Keratinocyte (primary cell): ENCODE data around the gene NUDT7. TPM values are rescaled to one million over a fixed set of nuclear protein-coding genes. Genes with fewer than 3 reads are reported as not detected.

ENCODE experiments used
- DNase-seq: peaks from one replicate; pipeline ENCODE4 v3.0.0-alpha.2; 2011; ENCODE audit warnings: low read depth, missing footprints, low spot score
- FAIRE-seq: peaks from 2 replicates; lab custom pipeline; 2011; peaks lifted over from hg19 to GRCh38; lab: Jason Lieb, UNC
- H2AFZ ChIP-seq: 2 replicates; pipeline ENCODE4 v1.6.0; 2012; ENCODE audit warnings: low read length, control low read depth, inconsistent platforms; ENCODE audit not compliant: control insufficient read depth
- H3K27ac ChIP-seq: 2 replicates; pipeline ENCODE4 v1.5.1; 2011; ENCODE audit warnings: low read length; ENCODE audit not compliant: control insufficient read depth, insufficient read depth
- H3K27me3 ChIP-seq: 3 replicates; pipeline ENCODE4 v1.6.0; 2011; ENCODE audit warnings: low read length; ENCODE audit not compliant: control insufficient read depth, insufficient read depth; ENCODE audit errors: extremely low read depth
- H3K36me3 ChIP-seq, 2 experiments: 2 replicates in 1 of 2; 3 replicates in 1 of 2; pipeline ENCODE4 v1.5.1; 2011; ENCODE audit warnings: low read length in 2 of 2, mild to moderate bottlenecking in 1 of 2; ENCODE audit not compliant: control insufficient read depth in 2 of 2, insufficient read depth in 2 of 2; ENCODE audit errors: extremely low read depth in 1 of 2
- H3K4me1 ChIP-seq: 3 replicates; pipeline ENCODE4 v1.5.1; 2011; ENCODE audit warnings: low read length; ENCODE audit not compliant: control insufficient read depth, insufficient read depth; ENCODE audit errors: extremely low read depth
- H3K4me2 ChIP-seq: 3 replicates; pipeline ENCODE4 v1.6.0; 2011; ENCODE audit warnings: low read depth, low read length; ENCODE audit not compliant: control insufficient read depth, insufficient read depth; ENCODE audit errors: extremely low read depth
- H3K4me3 ChIP-seq, 3 experiments: fragments of 200-600 bp in 1 of 3; sonication (generic) in 1 of 3; 2 replicates in 2 of 3; 3 replicates in 1 of 3; pipeline ENCODE4 v1.5.1; 2011 to 2016; ENCODE audit warnings: low read length in 3 of 3, mild to moderate bottlenecking in 3 of 3, control low read depth in 2 of 3, inconsistent platforms in 1 of 3, low read depth in 1 of 3, mixed read lengths in 1 of 3, mixed run types in 1 of 3, moderate library complexity in 1 of 3; ENCODE audit not compliant: control insufficient read depth in 2 of 3, insufficient read depth in 2 of 3; ENCODE audit errors: extremely low read depth in 1 of 3
- H3K79me2 ChIP-seq: 2 replicates; pipeline ENCODE4 v1.6.0; 2012; ENCODE audit warnings: low read length; ENCODE audit not compliant: control insufficient read depth, insufficient read depth
- H3K9ac ChIP-seq: 3 replicates; pipeline ENCODE4 v1.6.0; 2011; ENCODE audit warnings: low read length; ENCODE audit not compliant: control insufficient read depth, insufficient read depth; ENCODE audit errors: extremely low read depth
- H3K9me1 ChIP-seq: 3 replicates; pipeline ENCODE4 v1.6.0; 2011; ENCODE audit warnings: low read length; ENCODE audit not compliant: control insufficient read depth, insufficient read depth; ENCODE audit errors: extremely low read depth
- H3K9me3 ChIP-seq: 2 replicates; pipeline ENCODE4 v1.5.1; 2012; ENCODE audit warnings: low read depth, low read length; ENCODE audit not compliant: control insufficient read depth
- H4K20me1 ChIP-seq: 3 replicates; pipeline ENCODE4 v1.6.0; 2011; ENCODE audit warnings: low read length; ENCODE audit not compliant: control insufficient read depth, insufficient read depth; ENCODE audit errors: extremely low read depth
- CTCF ChIP-seq, 3 experiments: IDR thresholded peaks in 1 of 3; conservative IDR thresholded peaks in 1 of 3; optimal IDR thresholded peaks in 1 of 3; 2 replicates in 2 of 3; 3 replicates in 1 of 3; pipeline versions ENCODE3 to v1.5.1; 2011; ENCODE audit warnings: low read length in 3 of 3, mild to moderate bottlenecking in 3 of 3, moderate library complexity in 2 of 3, control low read depth in 1 of 3, inconsistent platforms in 1 of 3; ENCODE audit not compliant: insufficient read depth in 2 of 3; ENCODE audit errors: extremely low read depth in 1 of 3
- EZH2 ChIP-seq: IDR thresholded peaks from one replicate; pipeline ENCODE4 v1.6.1; 2012; ENCODE audit warnings: inconsistent platforms, mild to moderate bottlenecking, low read length, moderate library complexity
- dilution Hi-C: fragments of 300-500 bp; cut with MboI; formaldehyde crosslinking; loops from one replicate; pipeline ENCODE4 v1.7.0; 2020; ENCODE audit warnings: low sequenced_read_pairs; ENCODE audit not compliant: extremely low pct_ligation_motif_present
- polyA plus RNA-seq, 5 experiments: library from polyadenylated mRNA; depleted of rRNA in 3 of 5; stranded (reverse) in 3 of 5; stranded (forward) in 1 of 5; unstranded in 1 of 5; fragments of >200 nt; gene quantifications; 1 replicate in 1 of 5; 2 replicates in 3 of 5; 3 replicates in 1 of 5; pipeline versions ENCODE4 v1.2.1 to v1.2.3, GENCODE V29; 2011 to 2012; ENCODE audit warnings: missing spikeins in 2 of 5, low read depth in 1 of 5, low replicate concordance in 1 of 5

The NUDT7 gene
- polyA plus RNA-seq, 1 donor (not counting 4 experiments of a cell fraction or from before 2014, with no cell fraction given) = 14.6 TPM

- Histone ChIP-seq H2AFZ (no peak overlapping the region), H3K9me1 (no peaks in the 10 kb centered on the region), H3K4me2 (no peak overlapping the region), H3K27ac (no peak overlapping the region), H3K27me3 (no peaks in the 10 kb centered on the region), H3K36me3 (no peaks in the 10 kb centered on the region), H3K4me1 (no peaks in the 10 kb centered on the region), H4K20me1 (no peaks in the 10 kb centered on the region), H3K79me2 (no peaks in the 10 kb centered on the region), H3K4me3 (no peak overlapping the region), H3K9ac (no peak overlapping the region), H3K9me3 (no peaks in the 10 kb centered on the region)
- TF ChIP-seq EZH2 (no peak), CTCF (optimal IDR thresholded peaks at IDR 0.05 in 1 of 3, IDR thresholded peaks at IDR 0.05 in 1 of 3, conservative IDR thresholded peaks at IDR 0.05 in 1 of 3; ENCODE audit: extremely low read depth in 1 of 3, insufficient read depth in 2 of 3, low read length in 3 of 3) (no peak)
- DNase-seq = no peak
- dilution Hi-C loops = no loop called here
- no peak for FAIRE-seq
Observed at GRCh38 chr16:77690416-77690815, 31.9 kb upstream of the NUDT7 start.

GRCh38 chr16:77692612-77693011, 29.7 kb upstream of the NUDT7 start:
- H4K20me1 ChIP-seq = no peaks in the 10 kb centered on the region
- H3K9me1 ChIP-seq = no peaks in the 10 kb centered on the region
- no peak for FAIRE-seq
- no peak overlapping the region for H2AFZ ChIP-seq
- no peak for TF ChIP-seq CTCF (optimal IDR thresholded peaks at IDR 0.05 in 1 of 3, IDR thresholded peaks at IDR 0.05 in 1 of 3, conservative IDR thresholded peaks at IDR 0.05 in 1 of 3; ENCODE audit: extremely low read depth in 1 of 3, insufficient read depth in 2 of 3, low read length in 3 of 3)
- TF ChIP-seq EZH2 = no peak
- H3K4me2 ChIP-seq = no peak overlapping the region
- H3K27ac ChIP-seq = no peak overlapping the region
- H3K4me1 ChIP-seq = no peaks in the 10 kb centered on the region
- H3K36me3 ChIP-seq = no peaks in the 10 kb centered on the region
- no peak overlapping the region for H3K9ac ChIP-seq
- H3K4me3 ChIP-seq = no peak overlapping the region
- H3K79me2 ChIP-seq = no peaks in the 10 kb centered on the region
- no peaks in the 10 kb centered on the region for H3K27me3 ChIP-seq
- dilution Hi-C loops = no loop called here
- DNase-seq = no peak
- H3K9me3 ChIP-seq = no peaks in the 10 kb centered on the region
